ENCODE measurements around the gene ARL6IP6.

The ARL6IP6 gene

GRCh38 chr2:152718076-152718908 is at the start of gene ARL6IP6:
ARL6IP6 (plus strand) TSS chr2:152718620; CDS start chr2:152718625, 5 bp downstream.
- peaks cover 77% of the 10 kb centered on the region for H3K79me2 ChIP-seq (ENCODE audit: control insufficient read depth, insufficient read depth, low read length, unreplicated experiment)
- H3K27ac ChIP-seq (ENCODE audit: low read depth, low read length), result peak within 1 kb of the TSS; percentile 78
- peak within 1 kb of the TSS; percentile 66 for H2AFZ ChIP-seq (ENCODE audit: low read length, unreplicated experiment)
- no peaks in the 10 kb centered on the region for H3K27me3 ChIP-seq (ENCODE audit: insufficient read depth, low read length)
- H3K36me3 ChIP-seq (ENCODE audit: insufficient read depth, low read length), result peaks cover 31% of the 10 kb centered on the region
- H3K4me3 ChIP-seq (ENCODE audit: low read depth, low read length), result peak within 1 kb of the TSS; percentile 99
- peaks cover 30% of the 10 kb centered on the region for H3K4me1 ChIP-seq (ENCODE audit: control insufficient read depth, insufficient read depth, low read length, unreplicated experiment)

- H3K27me3 ChIP-seq (ENCODE audit: insufficient read depth, low read length), result no peaks in the 10 kb centered on the region
- H3K4me3 ChIP-seq (ENCODE audit: low read depth, low read length), result no peak overlapping the region
- H3K79me2 ChIP-seq (ENCODE audit: control insufficient read depth, insufficient read depth, low read length, unreplicated experiment), result peaks cover 5% of the 10 kb centered on the region
- H3K36me3 ChIP-seq (ENCODE audit: insufficient read depth, low read length), result peaks cover 70% of the 10 kb centered on the region
- no peak overlapping the region for H3K27ac ChIP-seq (ENCODE audit: low read depth, low read length)
- no peak overlapping the region for H2AFZ ChIP-seq (ENCODE audit: low read length, unreplicated experiment)
- H3K4me1 ChIP-seq (ENCODE audit: control insufficient read depth, insufficient read depth, low read length, unreplicated experiment), result no peaks in the 10 kb centered on the region
These were observed 44.1 kb upstream of the ARL6IP6 start for GRCh38 chr2:152674334-152674733.

- no peaks in the 10 kb centered on the region for H3K4me1 ChIP-seq (ENCODE audit: control insufficient read depth, insufficient read depth, low read length, unreplicated experiment)
- H3K36me3 ChIP-seq (ENCODE audit: insufficient read depth, low read length), result peaks cover 58% of the 10 kb centered on the region
- no peak overlapping the region for H2AFZ ChIP-seq (ENCODE audit: low read length, unreplicated experiment)
These were observed 42.0 kb upstream of the ARL6IP6 start for GRCh38 chr2:152676461-152676860.

GRCh38 chr2:152678808-152679207 is 39.6 kb upstream of the ARL6IP6 start:
- H3K4me3 ChIP-seq (ENCODE audit: low read depth, low read length), result no peak overlapping the region
- peaks cover 41% of the 10 kb centered on the region for H3K36me3 ChIP-seq (ENCODE audit: insufficient read depth, low read length)
- H2AFZ ChIP-seq (ENCODE audit: low read length, unreplicated experiment), result no peak overlapping the region
- no peaks in the 10 kb centered on the region for H3K27me3 ChIP-seq (ENCODE audit: insufficient read depth, low read length)
- peaks cover 19% of the 10 kb centered on the region for H3K79me2 ChIP-seq (ENCODE audit: control insufficient read depth, insufficient read depth, low read length, unreplicated experiment)
- no peaks in the 10 kb centered on the region for H3K4me1 ChIP-seq (ENCODE audit: control insufficient read depth, insufficient read depth, low read length, unreplicated experiment)
- no peak overlapping the region for H3K27ac ChIP-seq (ENCODE audit: low read depth, low read length)

More at GRCh38 chr2:152676461-152676860, 42.0 kb upstream of the ARL6IP6 start:
- H3K79me2 ChIP-seq (ENCODE audit: control insufficient read depth, insufficient read depth, low read length, unreplicated experiment), result peaks cover 5% of the 10 kb centered on the region
- no peaks in the 10 kb centered on the region for H3K27me3 ChIP-seq (ENCODE audit: insufficient read depth, low read length)
- H3K27ac ChIP-seq (ENCODE audit: low read depth, low read length), result no peak overlapping the region
- no peak overlapping the region for H3K4me3 ChIP-seq (ENCODE audit: low read depth, low read length)

GRCh38 chr2:152682663-152683062 is 35.8 kb upstream of the ARL6IP6 start:
- Histone ChIP-seq H3K79me2 (ENCODE audit: control insufficient read depth, insufficient read depth, low read length, unreplicated experiment) (peaks cover 51% of the 10 kb centered on the region), H2AFZ (ENCODE audit: low read length, unreplicated experiment) (no peak overlapping the region), H3K36me3 (ENCODE audit: insufficient read depth, low read length) (peaks cover 15% of the 10 kb centered on the region), H3K4me3 (ENCODE audit: low read depth, low read length) (no peak overlapping the region), H3K27ac (ENCODE audit: low read depth, low read length) (no peak overlapping the region), H3K4me1 (ENCODE audit: control insufficient read depth, insufficient read depth, low read length, unreplicated experiment) (no peaks in the 10 kb centered on the region), H3K27me3 (ENCODE audit: insufficient read depth, low read length) (no peaks in the 10 kb centered on the region)

- H2AFZ ChIP-seq (ENCODE audit: low read length, unreplicated experiment), result no peak overlapping the region
- H3K36me3 ChIP-seq (ENCODE audit: insufficient read depth, low read length), result peaks cover 15% of the 10 kb centered on the region
- H3K27me3 ChIP-seq (ENCODE audit: insufficient read depth, low read length), result no peaks in the 10 kb centered on the region
- no peaks in the 10 kb centered on the region for H3K4me1 ChIP-seq (ENCODE audit: control insufficient read depth, insufficient read depth, low read length, unreplicated experiment)
- no peak overlapping the region for H3K27ac ChIP-seq (ENCODE audit: low read depth, low read length)
- no peak overlapping the region for H3K4me3 ChIP-seq (ENCODE audit: low read depth, low read length)
- peaks cover 52% of the 10 kb centered on the region for H3K79me2 ChIP-seq (ENCODE audit: control insufficient read depth, insufficient read depth, low read length, unreplicated experiment)
These were observed 35.0 kb upstream of the ARL6IP6 start for GRCh38 chr2:152683400-152683799.

- Histone ChIP-seq H3K4me3 (ENCODE audit: low read depth, low read length) (no peak overlapping the region), H2AFZ (ENCODE audit: low read length, unreplicated experiment) (no peak overlapping the region), H3K79me2 (ENCODE audit: control insufficient read depth, insufficient read depth, low read length, unreplicated experiment) (peaks cover 60% of the 10 kb centered on the region), H3K27me3 (ENCODE audit: insufficient read depth, low read length) (no peaks in the 10 kb centered on the region), H3K27ac (ENCODE audit: low read depth, low read length) (no peak overlapping the region), H3K4me1 (ENCODE audit: control insufficient read depth, insufficient read depth, low read length, unreplicated experiment) (no peaks in the 10 kb centered on the region), H3K36me3 (ENCODE audit: insufficient read depth, low read length) (peaks cover 8% of the 10 kb centered on the region; the same call in 1 of the 2 replicates)
These were observed 32.1 kb upstream of the ARL6IP6 start for GRCh38 chr2:152686321-152686720.

- Histone ChIP-seq H3K27me3 (ENCODE audit: insufficient read depth, low read length) (no peaks in the 10 kb centered on the region), H3K79me2 (ENCODE audit: control insufficient read depth, insufficient read depth, low read length, unreplicated experiment) (peaks cover 54% of the 10 kb centered on the region), H3K36me3 (ENCODE audit: insufficient read depth, low read length) (peaks cover 14% of the 10 kb centered on the region), H3K4me1 (ENCODE audit: control insufficient read depth, insufficient read depth, low read length, unreplicated experiment) (peaks cover 33% of the 10 kb centered on the region), H3K4me3 (ENCODE audit: low read depth, low read length) (no peak overlapping the region), H2AFZ (ENCODE audit: low read length, unreplicated experiment) (no peak overlapping the region), H3K27ac (ENCODE audit: low read depth, low read length) (0 out of 2 replicates have a peak overlapping the region, but pooled peaks have one; percentile 80)
These were observed 25.4 kb upstream of the ARL6IP6 start for GRCh38 chr2:152693033-152693432.

GRCh38 chr2:152694161-152694661 is 24.2 kb upstream of the ARL6IP6 start:
- Histone ChIP-seq H3K27me3 (ENCODE audit: insufficient read depth, low read length) (no peaks in the 10 kb centered on the region), H3K27ac (ENCODE audit: low read depth, low read length) (peak overlapping the region; percentile 80), H3K4me1 (ENCODE audit: control insufficient read depth, insufficient read depth, low read length, unreplicated experiment) (peaks cover 33% of the 10 kb centered on the region), H3K36me3 (ENCODE audit: insufficient read depth, low read length) (peaks cover 11% of the 10 kb centered on the region), H3K4me3 (ENCODE audit: low read depth, low read length) (peak overlapping the region; percentile 71), H3K79me2 (ENCODE audit: control insufficient read depth, insufficient read depth, low read length, unreplicated experiment) (peaks cover 59% of the 10 kb centered on the region), H2AFZ (ENCODE audit: low read length, unreplicated experiment) (no peak overlapping the region)

- Histone ChIP-seq H2AFZ (ENCODE audit: low read length, unreplicated experiment) (no peak overlapping the region), H3K4me1 (ENCODE audit: control insufficient read depth, insufficient read depth, low read length, unreplicated experiment) (peaks cover 33% of the 10 kb centered on the region), H3K27me3 (ENCODE audit: insufficient read depth, low read length) (no peaks in the 10 kb centered on the region), H3K4me3 (ENCODE audit: low read depth, low read length) (no peak overlapping the region), H3K36me3 (ENCODE audit: insufficient read depth, low read length) (peaks cover 10% of the 10 kb centered on the region), H3K27ac (ENCODE audit: low read depth, low read length) (peak overlapping the region; percentile 80), H3K79me2 (ENCODE audit: control insufficient read depth, insufficient read depth, low read length, unreplicated experiment) (peaks cover 69% of the 10 kb centered on the region)
These were observed 22.7 kb upstream of the ARL6IP6 start for GRCh38 chr2:152695763-152696162.

- H3K4me3 ChIP-seq (ENCODE audit: low read depth, low read length), result 0 out of 2 replicates have a peak overlapping the region, but pooled peaks have one; percentile 17
- H3K27me3 ChIP-seq (ENCODE audit: insufficient read depth, low read length), result no peaks in the 10 kb centered on the region
- H3K27ac ChIP-seq (ENCODE audit: low read depth, low read length), result peak overlapping the region; percentile 67
- peaks cover 16% of the 10 kb centered on the region for H3K36me3 ChIP-seq (ENCODE audit: insufficient read depth, low read length)
- no peak overlapping the region for H2AFZ ChIP-seq (ENCODE audit: low read length, unreplicated experiment)
- H3K4me1 ChIP-seq (ENCODE audit: control insufficient read depth, insufficient read depth, low read length, unreplicated experiment), result peaks cover 33% of the 10 kb centered on the region
- peaks cover 75% of the 10 kb centered on the region for H3K79me2 ChIP-seq (ENCODE audit: control insufficient read depth, insufficient read depth, low read length, unreplicated experiment)
These were observed 21.9 kb upstream of the ARL6IP6 start for GRCh38 chr2:152696476-152696875.
